Esophagus muscularis mucosa (tissue), 3 donors: ENCODE measurements around the gene MORN5.

Experiments
- POLR2AphosphoS5 ChIP-seq, 2 donors: sonication (generic); formaldehyde crosslinking; IDR thresholded peaks; one replicate each; pipeline ENCODE4 v1.6.1; 2017; ENCODE audit warnings: antibody characterized with exemption in 2 of 2
- TF ChIP-seq, protein P1 (sequence below), 3 experiments: fragments of 200-600 bp in 2 of 3; fragments of 450-650 bp in 1 of 3; sonication (generic) in 2 of 3; IDR thresholded peaks; one replicate each; pipeline ENCODE4 v1.5.1; 2017 to 2019; ENCODE audit warnings: antibody characterized with exemption in 3 of 3, mild to moderate bottlenecking in 2 of 3, moderate library complexity in 1 of 3

DNA sequence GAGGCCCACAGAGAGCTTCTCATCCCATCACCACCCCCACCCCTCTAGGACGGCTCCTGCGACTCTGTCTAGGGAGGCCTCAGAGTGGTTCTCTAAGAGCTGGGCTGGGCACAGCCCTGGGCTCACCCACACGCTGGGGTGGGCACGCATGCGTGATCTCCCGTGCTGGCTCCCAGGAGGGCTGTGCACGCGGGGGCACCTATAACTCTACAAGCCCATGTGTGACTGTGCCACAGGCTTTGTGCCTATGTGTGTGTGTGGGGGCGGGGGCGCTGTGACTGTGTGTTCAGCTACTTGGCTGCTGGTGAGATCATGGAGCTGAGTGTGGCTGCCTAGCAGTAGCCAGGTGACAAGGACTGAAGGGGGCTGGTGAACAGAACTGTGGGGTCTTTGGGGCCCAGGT is 32.3 kb upstream of the MORN5 start:
- TF ChIP-seq POLR2AphosphoS5 (IDR thresholded peaks at IDR 0.05): no peak
- TF ChIP-seq, protein P1, sequence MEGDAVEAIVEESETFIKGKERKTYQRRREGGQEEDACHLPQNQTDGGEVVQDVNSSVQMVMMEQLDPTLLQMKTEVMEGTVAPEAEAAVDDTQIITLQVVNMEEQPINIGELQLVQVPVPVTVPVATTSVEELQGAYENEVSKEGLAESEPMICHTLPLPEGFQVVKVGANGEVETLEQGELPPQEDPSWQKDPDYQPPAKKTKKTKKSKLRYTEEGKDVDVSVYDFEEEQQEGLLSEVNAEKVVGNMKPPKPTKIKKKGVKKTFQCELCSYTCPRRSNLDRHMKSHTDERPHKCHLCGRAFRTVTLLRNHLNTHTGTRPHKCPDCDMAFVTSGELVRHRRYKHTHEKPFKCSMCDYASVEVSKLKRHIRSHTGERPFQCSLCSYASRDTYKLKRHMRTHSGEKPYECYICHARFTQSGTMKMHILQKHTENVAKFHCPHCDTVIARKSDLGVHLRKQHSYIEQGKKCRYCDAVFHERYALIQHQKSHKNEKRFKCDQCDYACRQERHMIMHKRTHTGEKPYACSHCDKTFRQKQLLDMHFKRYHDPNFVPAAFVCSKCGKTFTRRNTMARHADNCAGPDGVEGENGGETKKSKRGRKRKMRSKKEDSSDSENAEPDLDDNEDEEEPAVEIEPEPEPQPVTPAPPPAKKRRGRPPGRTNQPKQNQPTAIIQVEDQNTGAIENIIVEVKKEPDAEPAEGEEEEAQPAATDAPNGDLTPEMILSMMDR (IDR thresholded peaks at IDR 0.05): no peak
